Neural cell (in vitro differentiated cells): ENCODE results near the gene DBNDD2. TPM values are rescaled to one million over a fixed set of nuclear protein-coding genes. Genes with fewer than 3 reads are reported as not detected.

Experiments used
- H2AFZ ChIP-seq: fragments of 200-600, 300-800 bp; sonication (generic), shearing (Covaris generic); 2 replicates; pipeline ENCODE4 v1.6.0; 2014; ENCODE audit warnings: low read depth, mild to moderate bottlenecking, antibody characterized with exemption, low read length, moderate library complexity
- H3F3A ChIP-seq: fragments of 200-600 bp; shearing (Covaris generic); 2 replicates; pipeline ENCODE4 v1.6.1; 2016; ENCODE audit warnings: mild to moderate bottlenecking, moderate library complexity, mixed read lengths, antibody characterized with exemption, low read length; ENCODE audit not compliant: insufficient read depth, poor library complexity, severe bottlenecking
- H3K27ac ChIP-seq: fragments of 200-600, 300-800 bp; sonication (generic), shearing (Covaris generic); 2 replicates; pipeline ENCODE4 v1.5.1; 2014; ENCODE audit warnings: mild to moderate bottlenecking, low read length, moderate library complexity
- H3K27me3 ChIP-seq: fragments of 300-800, 200-600 bp; sonication (generic), shearing (Covaris generic); 2 replicates; pipeline ENCODE4 v1.6.0; 2014; ENCODE audit warnings: mild to moderate bottlenecking, low read depth, low read length, moderate library complexity; ENCODE audit not compliant: insufficient read depth
- H3K36me3 ChIP-seq: fragments of 300-800, 200-600 bp; sonication (generic), shearing (Covaris generic); 2 replicates; pipeline ENCODE4 v1.5.1; 2014; ENCODE audit warnings: mild to moderate bottlenecking, antibody characterized with exemption, low read length, moderate library complexity; ENCODE audit not compliant: insufficient read depth
- H3K4me2 ChIP-seq: fragments of 300-800, 200-600 bp; sonication (generic), shearing (Covaris generic); 2 replicates; pipeline ENCODE4 v1.6.0; 2014; ENCODE audit warnings: mild to moderate bottlenecking, low read length
- H3K4me3 ChIP-seq: fragments of 300-800, 200-600 bp; sonication (generic), shearing (Covaris generic); 2 replicates; pipeline ENCODE4 v1.5.1; 2014; ENCODE audit warnings: mild to moderate bottlenecking, low read length, moderate library complexity
- H3K79me2 ChIP-seq: fragments of 200-600 bp; shearing (Covaris generic); replicated peaks from 2 replicates; pipeline ENCODE4 v1.6.0; 2014; ENCODE audit warnings: mild to moderate bottlenecking, low read length, moderate library complexity; ENCODE audit not compliant: insufficient read depth
- H3K9ac ChIP-seq: fragments of 300-800, 200-600 bp; sonication (generic), shearing (Covaris generic); 2 replicates; pipeline ENCODE4 v1.6.1; 2016; ENCODE audit warnings: mild to moderate bottlenecking, low read length, mixed read lengths
- H3K9me2 ChIP-seq: fragments of 200-600 bp; shearing (Covaris generic); 2 replicates; pipeline ENCODE4 v1.6.1; 2016; ENCODE audit warnings: mild to moderate bottlenecking, low read length, mixed read lengths; ENCODE audit not compliant: insufficient read depth
- H3K9me3 ChIP-seq: fragments of 200-600, 300-800 bp; sonication (generic), shearing (Covaris generic); 2 replicates; pipeline ENCODE4 v1.6.1; 2016; ENCODE audit warnings: mild to moderate bottlenecking, mixed run types, low read length, moderate library complexity, mixed read lengths
- H4K20me1 ChIP-seq: fragments of 200-600 bp; shearing (Covaris generic); 2 replicates; pipeline ENCODE4 v1.6.1; 2016; ENCODE audit warnings: mild to moderate bottlenecking, mixed run types; ENCODE audit not compliant: insufficient read depth
- CTCF ChIP-seq: fragments of 450-650 bp; IDR thresholded peaks from 2 replicates; pipeline ENCODE4 v1.5.1; 2014; ENCODE audit warnings: antibody characterized with exemption, mild to moderate bottlenecking, moderate library complexity; ENCODE audit not compliant: poor library complexity, severe bottlenecking
- EZH2 ChIP-seq: fragments of 200-600, 300-800 bp; shearing (Covaris generic), sonication (generic); IDR thresholded peaks from 2 replicates; pipeline ENCODE4 v1.6.1; 2014; ENCODE audit warnings: antibody characterized with exemption, low read length, borderline replicate concordance, mild to moderate bottlenecking; ENCODE audit not compliant: insufficient read depth, poor library complexity, severe bottlenecking
- polyA plus RNA-seq: library from polyadenylated mRNA; depleted of rRNA; stranded (reverse); fragments of >200 nt; gene quantifications from 2 replicates; pipeline ENCODE4 v1.2.3, GENCODE V29; 2014
- small RNA-seq, 3 experiments: library from RNA; depleted of rRNA; stranded (forward); fragments of <200 nt; gene quantifications; one replicate each; pipeline ENCODE3, GENCODE V24; 2012
- TF ChIP-seq, protein P1 (sequence below): IDR thresholded peaks from 2 replicates; pipeline ENCODE4 v1.6.1; 2012; ENCODE audit warnings: borderline replicate concordance

The DBNDD2 gene
- polyA plus RNA-seq, 1 donor from 2014 or later, result 9.1 TPM

- Histone ChIP-seq H2AFZ (no peak overlapping the region), H3K9me2 (no peaks in the 10 kb centered on the region), H3K79me2 (no peaks in the 10 kb centered on the region), H3K36me3 (no peaks in the 10 kb centered on the region), H3K9ac (no peak overlapping the region), H3K4me2 (no peak overlapping the region), H3K4me3 (no peak overlapping the region), H3K9me3 (no peaks in the 10 kb centered on the region), H4K20me1 (no peaks in the 10 kb centered on the region), H3F3A (no peaks in the 10 kb centered on the region), H3K27ac (no peak overlapping the region), H3K27me3 (no peaks in the 10 kb centered on the region)
- TF ChIP-seq, protein P1, sequence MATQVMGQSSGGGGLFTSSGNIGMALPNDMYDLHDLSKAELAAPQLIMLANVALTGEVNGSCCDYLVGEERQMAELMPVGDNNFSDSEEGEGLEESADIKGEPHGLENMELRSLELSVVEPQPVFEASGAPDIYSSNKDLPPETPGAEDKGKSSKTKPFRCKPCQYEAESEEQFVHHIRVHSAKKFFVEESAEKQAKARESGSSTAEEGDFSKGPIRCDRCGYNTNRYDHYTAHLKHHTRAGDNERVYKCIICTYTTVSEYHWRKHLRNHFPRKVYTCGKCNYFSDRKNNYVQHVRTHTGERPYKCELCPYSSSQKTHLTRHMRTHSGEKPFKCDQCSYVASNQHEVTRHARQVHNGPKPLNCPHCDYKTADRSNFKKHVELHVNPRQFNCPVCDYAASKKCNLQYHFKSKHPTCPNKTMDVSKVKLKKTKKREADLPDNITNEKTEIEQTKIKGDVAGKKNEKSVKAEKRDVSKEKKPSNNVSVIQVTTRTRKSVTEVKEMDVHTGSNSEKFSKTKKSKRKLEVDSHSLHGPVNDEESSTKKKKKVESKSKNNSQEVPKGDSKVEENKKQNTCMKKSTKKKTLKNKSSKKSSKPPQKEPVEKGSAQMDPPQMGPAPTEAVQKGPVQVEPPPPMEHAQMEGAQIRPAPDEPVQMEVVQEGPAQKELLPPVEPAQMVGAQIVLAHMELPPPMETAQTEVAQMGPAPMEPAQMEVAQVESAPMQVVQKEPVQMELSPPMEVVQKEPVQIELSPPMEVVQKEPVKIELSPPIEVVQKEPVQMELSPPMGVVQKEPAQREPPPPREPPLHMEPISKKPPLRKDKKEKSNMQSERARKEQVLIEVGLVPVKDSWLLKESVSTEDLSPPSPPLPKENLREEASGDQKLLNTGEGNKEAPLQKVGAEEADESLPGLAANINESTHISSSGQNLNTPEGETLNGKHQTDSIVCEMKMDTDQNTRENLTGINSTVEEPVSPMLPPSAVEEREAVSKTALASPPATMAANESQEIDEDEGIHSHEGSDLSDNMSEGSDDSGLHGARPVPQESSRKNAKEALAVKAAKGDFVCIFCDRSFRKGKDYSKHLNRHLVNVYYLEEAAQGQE, result no peak
- TF ChIP-seq EZH2 (no peak), CTCF (no peak)
Observed at GRCh38 chr20:45459606-45460005, 51.5 kb downstream of the DBNDD2 start.

Small RNAs within 50 kb of the gene (small RNA-seq; reads per million reads assigned to genes)
- 0.08 to 3.1 (median 1.5) reads per million in 3 experiments for gene MIR6812

Other genes with a start within 250 kb of the DBNDD2 start
- 1.4 TPM in 1 of 2 replicates, not detected in the other for gene PI3, start 233.4 kb upstream of the DBNDD2 start, polyA plus RNA-seq
- gene SEMG1, start 201.3 kb upstream of the DBNDD2 start, polyA plus RNA-seq, result not detected in 2 replicates
- not detected in 2 replicates for gene SEMG2, start 186.9 kb upstream of the DBNDD2 start, polyA plus RNA-seq
- gene SLPI, start 153.7 kb upstream of the DBNDD2 start, polyA plus RNA-seq, result not detected in 2 replicates
- not detected in 2 replicates for gene RBPJL, start 101.4 kb upstream of the DBNDD2 start, polyA plus RNA-seq
- gene MATN4, start 100.0 kb upstream of the DBNDD2 start, polyA plus RNA-seq, result not detected in 2 replicates
- 0.24 TPM in 1 of 2 replicates, not detected in the other for gene SDC4, start 59.9 kb upstream of the DBNDD2 start, polyA plus RNA-seq
- 15.8 and 16.1 TPM in 2 replicates for gene SYS1, start 45.1 kb upstream of the DBNDD2 start, polyA plus RNA-seq
- not detected in 2 replicates for gene TP53TG5, start 30.0 kb upstream of the DBNDD2 start, polyA plus RNA-seq
- 24.3 and 29.1 TPM in 2 replicates for gene PIGT, start 7.9 kb downstream of the DBNDD2 start, polyA plus RNA-seq
- not detected in 2 replicates for gene WFDC2, start 61.5 kb downstream of the DBNDD2 start, polyA plus RNA-seq
- gene SPINT3, start 107.3 kb downstream of the DBNDD2 start, polyA plus RNA-seq, result not detected in 2 replicates
- not detected in 2 replicates for gene WFDC6, start 131.2 kb downstream of the DBNDD2 start, polyA plus RNA-seq
- not detected in 2 replicates for gene EPPIN, start 139.1 kb downstream of the DBNDD2 start, polyA plus RNA-seq
- not detected in 2 replicates for gene WFDC8, start 171.0 kb downstream of the DBNDD2 start, polyA plus RNA-seq
- not detected in 2 replicates for gene WFDC10A, start 221.4 kb downstream of the DBNDD2 start, polyA plus RNA-seq
- not detected in 2 replicates for gene WFDC9, start 223.0 kb downstream of the DBNDD2 start, polyA plus RNA-seq